Measurements from ENCODE around the gene CPNE8. TPM values are rescaled to one million over a fixed set of nuclear protein-coding genes. Genes with fewer than 3 reads are reported as not detected.

CPNE8 gene
- total and polyA plus RNA-seq, 10 of the 15 experiments (the other 5 are each of a cell fraction or from before 2014, with no cell fraction given): 11.3 to 38.4 (median 18.9) TPM

DNA sequence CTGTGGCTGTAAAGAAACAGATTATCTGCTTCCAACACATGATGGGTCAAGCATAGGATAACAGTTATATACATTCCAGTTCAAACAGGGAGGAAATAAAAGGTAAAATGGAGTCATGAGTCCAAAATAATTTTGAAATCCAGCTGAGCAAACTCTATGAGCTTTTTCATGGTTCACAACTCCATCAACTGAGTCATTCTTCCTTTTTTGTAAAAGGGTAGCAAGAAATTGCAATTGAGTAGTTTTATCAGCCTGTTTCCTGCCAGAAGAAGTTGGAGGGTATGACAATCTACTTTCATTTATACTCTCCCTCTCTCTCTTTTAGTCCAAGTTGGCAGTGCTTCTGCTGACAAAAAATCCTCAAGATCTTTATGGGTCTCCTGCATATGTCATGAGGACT is 95.6 kb downstream of the CPNE8 start:
- no peak for FAIRE-seq
- RAD21 ChIA-PET (ENCODE audit: unreplicated experiment): no interaction called here

DNA sequence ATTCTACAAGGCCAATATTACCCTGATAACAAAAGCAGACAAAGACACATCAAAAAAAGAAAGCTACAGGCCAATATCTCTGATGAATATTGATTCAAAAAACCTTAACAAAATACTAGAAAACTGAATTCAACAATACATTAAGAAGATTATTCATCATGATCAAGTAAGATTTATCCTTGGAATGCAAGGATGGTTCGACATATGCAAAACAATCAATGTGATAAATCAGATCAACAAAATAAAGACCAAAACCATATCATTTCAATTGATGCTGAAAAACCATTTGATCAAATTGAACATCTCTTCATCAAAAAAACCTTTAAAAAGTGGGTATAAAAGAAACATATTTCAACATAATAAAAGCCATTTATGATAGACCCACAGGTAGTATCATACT is 117.3 kb downstream of the CPNE8 start:
- intact Hi-C loops (cut with micrococcal nuclease; ENCODE audit: unreplicated experiment): no loop called here
- Histone ChIP-seq H3K4me3 (no peak overlapping the region), H3K4me1 (ENCODE audit: control insufficient read depth, insufficient read depth, low read length) (no peaks in the 10 kb centered on the region), H2AFZ (ENCODE audit: control insufficient read depth, low read depth, low read length) (no peak overlapping the region), H3K27ac (ENCODE audit: control insufficient read depth, insufficient read depth) (no peak overlapping the region), H3K36me3 (ENCODE audit: control insufficient read depth in 2 of 2, insufficient read depth in 2 of 2, low read length in 1 of 2) (no peaks in the 10 kb centered on the region), H3K9ac (ENCODE audit: control insufficient read depth, insufficient read depth, low read length) (no peak overlapping the region), H3K79me2 (ENCODE audit: control insufficient read depth, insufficient read depth, low read length) (no peaks in the 10 kb centered on the region; the same call in 1 of the 2 replicates), H4K20me1 (ENCODE audit: control insufficient read depth, insufficient read depth) (no peaks in the 10 kb centered on the region), H3K9me3 (replicated peaks; ENCODE audit: control insufficient read depth, insufficient read depth, low read length) (peaks cover 6% of the 10 kb centered on the region), H3K4me2 (ENCODE audit: control insufficient read depth, insufficient read depth) (no peak overlapping the region), H3K27me3 (replicated peaks in 1 of 2; ENCODE audit: control insufficient read depth in 2 of 2, insufficient read depth in 2 of 2, low read length in 1 of 2) (no peaks in the 10 kb centered on the region)
- ChIA-PET RAD21 (ENCODE audit: unreplicated experiment) (no interaction called here), SMC1A (ENCODE audit: uncharacterized antibody, unreplicated experiment) (interaction anchor here (0.6 kb wide), 1 partner anchor 101 kb away, joined by 4 read pairs; no protein-coding TSS in a partner anchor), POLR2A (no interaction called here), CTCF (no interaction called here)
- in situ Hi-C loops (cut with MboI): loop anchor here (25.0 kb wide), 5 partner anchors 99 to 824 kb away; partner anchors contain the start of gene ABCD2
- TF ChIP-seq PAX8 (IDR thresholded peaks at IDR 0.05) (no peak), SUZ12 (IDR thresholded peaks at IDR 0.05; ENCODE audit: unreplicated experiment) (no peak), ZZZ3 (IDR thresholded peaks at IDR 0.05; ENCODE audit: control insufficient read depth, insufficient read length, low read depth) (no peak), POLR2AphosphoS5 (IDR thresholded peaks at IDR 0.05; ENCODE audit: low read length) (no peak)
- TF ChIP-seq, protein P1, sequence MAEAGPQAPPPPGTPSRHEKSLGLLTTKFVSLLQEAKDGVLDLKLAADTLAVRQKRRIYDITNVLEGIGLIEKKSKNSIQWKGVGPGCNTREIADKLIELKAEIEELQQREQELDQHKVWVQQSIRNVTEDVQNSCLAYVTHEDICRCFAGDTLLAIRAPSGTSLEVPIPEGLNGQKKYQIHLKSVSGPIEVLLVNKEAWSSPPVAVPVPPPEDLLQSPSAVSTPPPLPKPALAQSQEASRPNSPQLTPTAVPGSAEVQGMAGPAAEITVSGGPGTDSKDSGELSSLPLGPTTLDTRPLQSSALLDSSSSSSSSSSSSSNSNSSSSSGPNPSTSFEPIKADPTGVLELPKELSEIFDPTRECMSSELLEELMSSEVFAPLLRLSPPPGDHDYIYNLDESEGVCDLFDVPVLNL (IDR thresholded peaks at IDR 0.05; ENCODE audit: low read depth, low read length): no peak
- BruUV-seq (replicated peaks): no TSS peak
- DNase-seq (ENCODE audit: low read depth, low spot score): no peak
- no peak for FAIRE-seq
- WGBS (ENCODE audit: insufficient coverage, insufficient replicate concordance, low lambda C conversion rate, missing lambda C conversion rate): 73% methylated on average over 1 of the region's 1 CpG
- ATAC-seq: no peak

More for the DNA sequence above, 95.6 kb downstream of the CPNE8 start:
- intact Hi-C loops (cut with micrococcal nuclease; ENCODE audit: unreplicated experiment): loop anchor here (5.0 kb wide), 1 partner anchor 33 kb away; no protein-coding TSS in a partner anchor
- no peak overlapping the region for H3K4me2 ChIP-seq (ENCODE audit: control insufficient read depth, insufficient read depth)
- H3K36me3 ChIP-seq (ENCODE audit: control insufficient read depth in 2 of 2, insufficient read depth in 2 of 2, low read length in 1 of 2): peaks cover 0 to 3% of the 10 kb centered on the region in 2 experiments; a peak in 2 of 4 replicates
- in situ Hi-C loops (cut with MboI): no loop called here
- ChIA-PET CTCF (no interaction called here), SMC1A (ENCODE audit: uncharacterized antibody, unreplicated experiment) (interaction anchor here (1.3 kb wide), 1 partner anchor 35 kb away, joined by 4 read pairs; no protein-coding TSS in a partner anchor), POLR2A (no interaction called here)
- DNase-seq (ENCODE audit: low read depth, low spot score): no peak
- no peak overlapping the region for H3K27ac ChIP-seq (ENCODE audit: control insufficient read depth, insufficient read depth)
- H3K9me3 ChIP-seq (replicated peaks; ENCODE audit: control insufficient read depth, insufficient read depth, low read length): peaks cover 2% of the 10 kb centered on the region; the same call in 2 of the 3 replicates
- no peaks in the 10 kb centered on the region for H4K20me1 ChIP-seq (ENCODE audit: control insufficient read depth, insufficient read depth)
- no peak overlapping the region for H3K4me3 ChIP-seq
- no peaks in the 10 kb centered on the region for H3K27me3 ChIP-seq (replicated peaks in 1 of 2; ENCODE audit: control insufficient read depth in 2 of 2, insufficient read depth in 2 of 2, low read length in 1 of 2)
- H3K79me2 ChIP-seq (ENCODE audit: control insufficient read depth, insufficient read depth, low read length): no peaks in the 10 kb centered on the region
- H3K4me1 ChIP-seq (ENCODE audit: control insufficient read depth, insufficient read depth, low read length): no peaks in the 10 kb centered on the region
- no TSS peak for BruUV-seq (replicated peaks)
- no peak overlapping the region for H3K9ac ChIP-seq (ENCODE audit: control insufficient read depth, insufficient read depth, low read length)
- H2AFZ ChIP-seq (ENCODE audit: control insufficient read depth, low read depth, low read length): no peak overlapping the region
- no peak for ATAC-seq
- TF ChIP-seq RAD51 (IDR thresholded peaks at IDR 0.05) (no peak), SIX5 (IDR thresholded peaks at IDR 0.05; ENCODE audit: low read depth, low read length, severe bottlenecking) (no peak), CHD1 (IDR thresholded peaks at IDR 0.05; ENCODE audit: low read depth, low read length) (no peak), ESRRA (IDR thresholded peaks at IDR 0.05; ENCODE audit: low read length) (no peak), NFXL1 (IDR thresholded peaks at IDR 0.05; ENCODE audit: borderline replicate concordance) (no peak), TBL1XR1 (IDR thresholded peaks at IDR 0.05; ENCODE audit: low read depth, low read length) (no peak), GABPA (IDR thresholded peaks at IDR 0.05; ENCODE audit: low read depth) (no peak), ZNF24 (IDR thresholded peaks at IDR 0.05) (no peak), NFIC (IDR thresholded peaks at IDR 0.05; ENCODE audit: low read depth, low read length) (no peak), SREBF1 (IDR thresholded peaks at IDR 0.05; ENCODE audit: low read length) (no peak), IKZF1 (conservative IDR thresholded peaks at IDR 0.05) (no peak), CEBPB (IDR thresholded peaks at IDR 0.05; ENCODE audit: borderline replicate concordance in 1 of 2, low read depth in 2 of 2, low read length in 2 of 2) (no peak)
- TF ChIP-seq, protein P2, sequence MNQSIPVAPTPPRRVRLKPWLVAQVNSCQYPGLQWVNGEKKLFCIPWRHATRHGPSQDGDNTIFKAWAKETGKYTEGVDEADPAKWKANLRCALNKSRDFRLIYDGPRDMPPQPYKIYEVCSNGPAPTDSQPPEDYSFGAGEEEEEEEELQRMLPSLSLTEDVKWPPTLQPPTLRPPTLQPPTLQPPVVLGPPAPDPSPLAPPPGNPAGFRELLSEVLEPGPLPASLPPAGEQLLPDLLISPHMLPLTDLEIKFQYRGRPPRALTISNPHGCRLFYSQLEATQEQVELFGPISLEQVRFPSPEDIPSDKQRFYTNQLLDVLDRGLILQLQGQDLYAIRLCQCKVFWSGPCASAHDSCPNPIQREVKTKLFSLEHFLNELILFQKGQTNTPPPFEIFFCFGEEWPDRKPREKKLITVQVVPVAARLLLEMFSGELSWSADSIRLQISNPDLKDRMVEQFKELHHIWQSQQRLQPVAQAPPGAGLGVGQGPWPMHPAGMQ (IDR thresholded peaks at IDR 0.05; ENCODE audit: borderline replicate concordance): no peak
